Activated CD4-positive, alpha-beta T cell treated with anti-CD3 and anti-CD28 coated beads, Interleukin-10, Interleukin-2, amounts not matched to agents 100 ng/mL and 50 ng/mL, durations not matched to agents 16 hours and 8 hours (primary cell): Measurements from ENCODE around the gene GNAS-AS1.
"Not testable (repeated sequence)": the region's sequence is repeated elsewhere in the genome, so short reads cannot be mapped to it uniquely, and the experiment has no call there.

Experiments
- DNase-seq: peaks from one replicate; pipeline ENCODE4 v3.0.0-alpha.2; 2020

The GNAS-AS1 gene

DNA sequence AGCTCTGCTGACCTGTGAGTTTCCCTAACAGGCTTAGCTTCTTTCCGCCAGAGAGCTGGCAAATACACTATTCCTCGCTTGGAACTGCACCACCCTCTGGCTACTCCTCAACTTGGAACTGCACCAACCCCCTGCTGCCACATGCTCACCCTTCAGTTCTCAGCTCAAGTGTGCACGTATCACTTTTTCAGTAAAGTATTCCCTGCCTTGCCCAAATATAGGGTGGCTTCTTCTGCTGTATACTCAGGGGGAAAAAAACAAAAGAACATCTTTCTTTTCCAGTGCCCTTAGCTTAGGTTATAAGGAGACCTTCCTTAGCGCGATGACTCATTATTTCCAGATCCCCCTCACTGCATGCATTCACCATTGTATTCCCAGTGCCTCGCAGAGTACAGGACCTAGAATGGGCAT lies 21.2 kb downstream of the GNAS-AS1 start:
- DNase-seq, result no peak

DNA sequence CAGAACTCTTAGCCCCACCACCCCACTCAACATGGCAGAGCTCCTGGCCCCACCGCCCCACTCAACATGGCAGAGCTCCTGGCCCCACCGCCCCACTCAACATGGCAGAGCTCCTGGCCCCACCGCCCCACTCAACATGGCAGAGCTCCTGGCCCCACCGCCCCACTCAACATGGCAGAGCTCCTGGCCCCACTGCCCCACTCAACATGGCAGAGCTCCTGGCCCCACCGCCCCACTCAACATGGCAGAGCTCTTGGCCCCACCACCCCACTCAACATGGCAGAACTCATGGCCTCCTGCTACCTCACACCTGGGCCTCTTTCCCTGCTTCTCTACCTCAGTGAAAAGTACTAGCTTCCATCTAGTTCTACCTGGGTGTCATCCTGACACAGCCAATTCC lies 21.9 kb downstream of the GNAS-AS1 start:
- not testable (repeated sequence) for DNase-seq

DNA sequence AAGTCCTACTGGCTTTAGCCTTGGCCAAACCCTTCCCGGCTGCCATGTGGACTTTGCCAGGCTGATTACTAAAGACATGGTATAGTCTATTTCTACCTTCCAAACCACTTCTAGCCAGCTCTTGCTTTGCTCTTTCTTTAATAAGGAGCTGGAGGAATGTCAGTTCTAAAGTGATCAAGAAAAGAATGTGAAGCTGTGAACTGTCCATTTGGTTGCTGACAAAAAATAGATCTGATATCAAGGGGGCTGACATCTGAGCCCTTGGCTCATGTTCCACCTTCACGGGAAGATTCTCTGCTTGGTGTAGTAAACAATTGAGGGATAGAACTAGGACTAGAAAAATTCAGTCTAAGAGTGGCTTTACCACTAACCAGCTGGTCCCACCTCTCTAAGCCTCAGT lies 22.6 kb downstream of the GNAS-AS1 start:
- DNase-seq, result no peak

GRCh38 chr20:58826271-58826670 lies 24.4 kb downstream of the GNAS-AS1 start:
- DNase-seq, result no peak

DNA sequence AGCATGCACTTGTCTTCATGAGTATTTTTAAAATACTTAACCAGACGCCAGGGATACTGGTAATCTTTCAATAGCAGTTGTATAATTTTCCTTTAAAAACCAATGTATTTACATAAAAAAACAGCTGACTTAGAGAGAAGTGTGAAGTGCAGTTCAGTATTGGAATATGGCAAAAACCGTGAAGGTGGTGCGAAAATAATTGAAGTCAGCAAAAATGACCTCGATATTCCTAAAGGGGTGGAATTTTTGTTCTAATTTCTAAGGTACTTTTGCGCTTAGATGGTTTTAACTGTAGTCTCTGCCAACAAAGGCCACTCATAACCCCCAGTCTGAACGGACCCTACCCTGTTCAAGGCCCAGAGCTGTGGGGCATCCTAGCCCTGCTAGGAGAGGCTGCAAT lies 25.3 kb downstream of the GNAS-AS1 start:
- no peak for DNase-seq

DNA sequence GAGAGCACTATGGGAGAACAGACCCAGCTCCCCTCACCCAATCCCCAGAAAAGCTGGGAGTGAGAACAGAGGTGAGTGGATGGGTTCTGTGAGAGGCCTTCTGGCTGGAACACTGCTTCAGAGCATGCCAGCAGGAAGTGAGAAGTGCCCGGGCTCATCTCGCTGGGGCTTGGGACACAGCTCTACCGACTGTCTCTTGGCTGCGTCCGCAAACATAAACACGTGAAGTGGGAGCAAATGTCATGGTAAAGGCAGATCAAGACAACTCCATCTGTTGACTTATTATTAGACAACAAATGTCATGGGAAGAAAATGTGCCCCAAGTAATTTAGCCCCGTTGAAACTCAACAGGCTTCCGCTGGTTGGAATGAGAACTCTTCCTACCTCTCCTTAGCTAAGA lies 25.9 kb downstream of the GNAS-AS1 start:
- DNase-seq, result no peak

GRCh38 chr20:58822748-58823730 lies 27.7 kb downstream of the GNAS-AS1 start:
- DNase-seq, result no peak

DNA sequence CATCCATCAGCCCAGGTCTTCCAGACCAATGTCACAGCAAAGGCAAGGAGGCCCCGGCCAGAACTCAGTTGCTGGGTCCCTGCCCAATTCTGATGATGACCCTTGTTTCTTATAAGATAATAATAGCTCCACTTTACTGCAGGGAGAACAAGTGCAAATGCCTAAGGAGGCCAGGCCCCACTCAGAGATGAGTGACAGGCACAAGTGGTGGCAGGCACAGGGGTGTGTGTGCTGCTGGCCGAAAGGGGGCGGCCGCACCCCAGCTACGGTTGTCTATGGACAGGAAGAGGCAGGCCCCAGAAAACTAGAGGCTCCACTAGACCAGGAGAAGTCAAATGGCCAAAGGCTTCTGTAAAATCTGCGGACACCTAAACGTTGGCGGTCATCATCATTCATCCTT lies 28.6 kb downstream of the GNAS-AS1 start:
- DNase-seq, result no peak

DNA sequence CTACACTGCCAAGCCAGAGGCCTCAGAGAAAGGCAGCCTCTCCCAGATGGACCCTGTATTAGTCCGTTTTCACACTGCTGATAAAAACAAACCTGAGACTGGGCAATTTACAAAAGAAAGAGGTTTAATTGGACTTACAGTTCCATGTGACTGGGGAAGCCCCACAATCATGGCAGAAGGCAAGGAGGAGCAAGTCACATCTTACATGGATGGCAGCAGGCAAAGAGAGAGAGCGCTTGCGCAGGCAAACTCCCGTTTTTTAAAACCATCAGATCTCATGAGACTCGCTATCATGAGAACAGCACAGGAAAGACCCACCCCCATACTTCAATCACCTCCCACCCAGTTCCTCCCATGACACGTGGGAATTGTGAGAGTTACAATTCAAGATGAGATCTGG lies 30.2 kb downstream of the GNAS-AS1 start:
- not testable (repeated sequence) for DNase-seq

- DNase-seq, result no peak
These were observed 30.8 kb downstream of the GNAS-AS1 start for GRCh38 chr20:58819921-58820320.

GRCh38 chr20:58818586-58819285 lies 32.0 kb downstream of the GNAS-AS1 start:
- DNase-seq, result peak; percentile 82

- no peak for DNase-seq
These were observed 33.0 kb downstream of the GNAS-AS1 start for GRCh38 chr20:58817748-58818147.

GRCh38 chr20:58816957-58817651 lies 33.6 kb downstream of the GNAS-AS1 start:
- DNase-seq, result no peak

DNA sequence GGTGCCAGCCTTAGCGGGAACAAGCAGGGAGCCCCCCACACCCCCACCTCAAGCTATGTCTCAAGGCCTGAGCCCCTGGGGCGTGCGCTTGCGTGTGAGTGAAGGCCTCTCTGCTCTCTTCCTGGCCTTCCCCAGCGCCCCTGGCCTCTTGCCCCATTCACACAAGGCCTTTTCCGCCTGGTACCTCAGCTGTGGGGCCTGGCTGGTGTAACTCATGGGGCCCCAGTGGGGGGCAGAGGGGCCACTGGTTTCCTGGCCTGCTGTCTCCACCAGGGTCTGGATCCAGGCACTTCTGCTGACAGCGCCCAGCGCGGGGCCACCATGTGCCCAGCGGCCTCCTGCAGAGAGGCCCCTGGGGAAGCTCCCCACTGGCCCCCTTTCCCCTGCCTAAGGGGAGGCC lies 34.7 kb downstream of the GNAS-AS1 start:
- no peak for DNase-seq

DNA sequence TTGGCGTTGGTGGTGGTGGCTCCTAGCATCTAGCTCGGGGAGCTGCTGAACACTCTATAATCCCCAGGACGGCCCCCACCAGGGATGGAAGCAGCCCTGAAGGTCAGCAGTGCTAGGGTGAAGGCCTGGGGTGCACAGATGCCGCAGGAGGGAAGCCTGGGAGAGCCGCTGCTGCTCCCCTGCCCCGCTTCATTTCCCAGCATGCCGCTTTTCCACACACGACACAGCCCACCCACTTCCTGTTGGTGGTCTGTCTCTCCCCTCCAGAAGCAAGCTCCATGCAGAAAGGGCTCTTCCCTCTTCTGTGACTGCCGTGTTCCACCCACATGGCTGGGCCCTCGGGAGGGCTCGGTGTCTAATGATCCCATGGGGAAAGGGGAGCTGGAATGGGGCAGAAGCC lies 35.3 kb downstream of the GNAS-AS1 start:
- no peak for DNase-seq

DNA sequence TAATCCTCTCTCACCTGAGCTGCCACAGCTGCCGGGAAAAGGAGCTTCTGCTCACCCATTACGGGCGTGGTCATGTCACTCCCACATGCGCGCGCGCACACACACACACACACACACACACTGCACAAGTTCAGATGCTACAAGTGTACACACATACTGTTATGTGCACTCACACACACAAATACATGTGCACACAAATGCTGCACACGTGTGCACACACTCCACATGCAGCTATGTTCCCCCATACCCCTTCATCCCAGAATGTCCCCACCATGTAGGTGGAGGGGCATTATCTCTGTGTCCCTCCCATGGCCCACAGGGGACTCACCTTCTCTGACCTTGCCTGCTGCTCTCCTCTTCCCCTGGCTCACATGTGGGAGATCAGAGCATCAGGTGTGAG lies 37.3 kb downstream of the GNAS-AS1 start:
- no peak for DNase-seq

- DNase-seq, result no peak
These were observed 39.4 kb downstream of the GNAS-AS1 start for GRCh38 chr20:58811334-58811733.

- no peak for DNase-seq
These were observed 39.8 kb downstream of the GNAS-AS1 start for GRCh38 chr20:58810879-58811250.

GRCh38 chr20:58810116-58810878 lies 40.4 kb downstream of the GNAS-AS1 start:
- peak; percentile 30 for DNase-seq

- DNase-seq, result no peak
These were observed 42.2 kb downstream of the GNAS-AS1 start for GRCh38 chr20:58808271-58809046.

DNA sequence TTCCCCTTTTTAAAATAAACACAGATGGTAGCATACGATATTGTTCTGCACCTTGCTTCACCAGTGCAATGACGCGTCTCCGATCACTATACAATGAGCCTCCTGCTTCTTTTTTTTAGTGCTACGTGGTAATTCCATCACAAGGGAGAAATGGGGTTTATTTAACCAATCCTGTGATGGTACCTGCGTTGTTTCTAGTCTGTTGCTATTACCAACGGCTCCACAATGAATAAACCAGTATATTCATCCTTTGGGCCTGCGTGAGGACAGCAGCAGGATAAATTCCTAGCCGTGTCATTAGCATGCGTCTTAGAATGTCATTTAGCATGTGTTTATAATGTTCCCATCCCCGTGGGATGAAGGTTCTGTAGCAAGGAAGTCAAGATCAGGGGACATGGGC lies 42.9 kb downstream of the GNAS-AS1 start:
- no peak for DNase-seq

- DNase-seq, result no peak
These were observed 47.2 kb downstream of the GNAS-AS1 start for GRCh38 chr20:58803533-58803932.
